Stimulated activated naive CD4-positive, alpha-beta T cell treated with Interleukin-2 at 50 U/mL for 16 hours (primary cell): ENCODE results near the gene RAB26.
"Not testable (repeated sequence)": the region's sequence is repeated elsewhere in the genome, so short reads cannot be mapped to it uniquely, and the experiment has no call there.

Experiments
- DNase-seq: peaks from one replicate; lab custom pipeline; 2025; lab: John Stamatoyannopoulos, UW

The RAB26 gene

GRCh38 chr16:2196162-2196980 lies 47.9 kb downstream of the RAB26 start, which contains the start of gene CASKIN1:
Gene CASKIN1, minus strand, starts transcription at chr16:2196605. Its CDS starts 173 bp downstream, at chr16:2196432.
- no peak for DNase-seq

- no peak for DNase-seq
Measured at GRCh38 chr16:2196981-2197511, 48.6 kb downstream of the RAB26 start.

- DNase-seq, result no peak
Measured at GRCh38 chr16:2197765-2198164, 49.3 kb downstream of the RAB26 start.

- DNase-seq, result no peak
Measured at GRCh38 chr16:2198283-2198682, 49.9 kb downstream of the RAB26 start.

- no peak for DNase-seq
Measured at GRCh38 chr16:2199095-2199494, 50.7 kb downstream of the RAB26 start.

GRCh38 chr16:2199621-2200139 lies 51.3 kb downstream of the RAB26 start:
- no peak for DNase-seq

GRCh38 chr16:2200313-2200712 lies 51.9 kb downstream of the RAB26 start:
- no peak for DNase-seq

GRCh38 chr16:2203119-2203688 lies 54.8 kb downstream of the RAB26 start:
- not testable (repeated sequence) for DNase-seq
